ENCODE data around the gene SETD2.
"Not testable (repeated sequence)": the region's sequence is repeated elsewhere in the genome, so short reads cannot be mapped to it uniquely, and the experiment has no call there.

SETD2 gene, protein sequence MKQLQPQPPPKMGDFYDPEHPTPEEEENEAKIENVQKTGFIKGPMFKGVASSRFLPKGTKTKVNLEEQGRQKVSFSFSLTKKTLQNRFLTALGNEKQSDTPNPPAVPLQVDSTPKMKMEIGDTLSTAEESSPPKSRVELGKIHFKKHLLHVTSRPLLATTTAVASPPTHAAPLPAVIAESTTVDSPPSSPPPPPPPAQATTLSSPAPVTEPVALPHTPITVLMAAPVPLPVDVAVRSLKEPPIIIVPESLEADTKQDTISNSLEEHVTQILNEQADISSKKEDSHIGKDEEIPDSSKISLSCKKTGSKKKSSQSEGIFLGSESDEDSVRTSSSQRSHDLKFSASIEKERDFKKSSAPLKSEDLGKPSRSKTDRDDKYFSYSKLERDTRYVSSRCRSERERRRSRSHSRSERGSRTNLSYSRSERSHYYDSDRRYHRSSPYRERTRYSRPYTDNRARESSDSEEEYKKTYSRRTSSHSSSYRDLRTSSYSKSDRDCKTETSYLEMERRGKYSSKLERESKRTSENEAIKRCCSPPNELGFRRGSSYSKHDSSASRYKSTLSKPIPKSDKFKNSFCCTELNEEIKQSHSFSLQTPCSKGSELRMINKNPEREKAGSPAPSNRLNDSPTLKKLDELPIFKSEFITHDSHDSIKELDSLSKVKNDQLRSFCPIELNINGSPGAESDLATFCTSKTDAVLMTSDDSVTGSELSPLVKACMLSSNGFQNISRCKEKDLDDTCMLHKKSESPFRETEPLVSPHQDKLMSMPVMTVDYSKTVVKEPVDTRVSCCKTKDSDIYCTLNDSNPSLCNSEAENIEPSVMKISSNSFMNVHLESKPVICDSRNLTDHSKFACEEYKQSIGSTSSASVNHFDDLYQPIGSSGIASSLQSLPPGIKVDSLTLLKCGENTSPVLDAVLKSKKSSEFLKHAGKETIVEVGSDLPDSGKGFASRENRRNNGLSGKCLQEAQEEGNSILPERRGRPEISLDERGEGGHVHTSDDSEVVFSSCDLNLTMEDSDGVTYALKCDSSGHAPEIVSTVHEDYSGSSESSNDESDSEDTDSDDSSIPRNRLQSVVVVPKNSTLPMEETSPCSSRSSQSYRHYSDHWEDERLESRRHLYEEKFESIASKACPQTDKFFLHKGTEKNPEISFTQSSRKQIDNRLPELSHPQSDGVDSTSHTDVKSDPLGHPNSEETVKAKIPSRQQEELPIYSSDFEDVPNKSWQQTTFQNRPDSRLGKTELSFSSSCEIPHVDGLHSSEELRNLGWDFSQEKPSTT (N-terminal part only)
- total RNA-seq: 108 to 233 reads per million in 2 experiments

DNA sequence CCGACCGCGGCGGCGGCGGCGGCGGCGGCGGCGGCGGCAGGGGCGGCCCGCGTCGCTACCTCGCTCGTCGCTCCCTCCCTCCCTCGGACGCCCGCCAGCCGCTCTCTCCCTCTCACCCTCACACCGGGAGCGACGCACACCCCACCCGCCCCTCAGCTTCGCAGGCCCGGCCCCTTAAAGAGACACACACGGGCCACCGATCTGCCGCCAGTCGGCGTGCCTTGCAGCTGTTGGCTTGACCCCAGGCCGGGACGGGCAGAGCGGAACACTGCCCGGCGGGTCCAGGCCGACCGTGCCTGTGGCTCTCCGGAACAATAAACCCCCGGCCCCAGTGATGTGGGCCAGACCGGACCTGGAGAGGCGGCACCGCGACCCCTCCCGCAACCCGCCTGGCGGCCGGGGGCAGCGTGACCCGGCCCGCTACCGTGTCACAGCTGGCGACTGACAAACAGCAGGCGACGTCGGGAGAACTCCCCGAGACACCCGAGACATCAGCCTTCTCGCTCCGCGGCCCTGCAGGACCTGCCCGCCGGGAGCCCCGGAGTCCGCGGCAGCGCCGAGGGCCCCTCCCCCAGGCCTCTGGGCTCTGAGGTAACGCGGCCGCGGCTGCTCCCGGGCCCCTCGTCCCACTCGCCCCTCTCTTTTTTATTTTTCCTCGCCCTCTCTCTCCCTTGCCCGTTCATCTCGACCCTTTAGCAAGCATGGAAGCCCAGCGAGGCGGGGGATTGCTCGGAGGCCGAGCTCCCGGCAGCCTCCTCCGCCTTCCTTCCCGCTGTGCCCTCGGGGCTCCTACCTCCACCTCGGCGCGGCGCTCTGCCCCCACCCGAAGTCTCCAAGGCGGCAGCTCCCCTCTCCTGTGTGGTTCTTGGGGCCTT is at the start of gene SETD2:
Gene SETD2, minus strand, starts transcription at position 107 of the 875 bp plus-strand sequence. CDS start 189 bp downstream, outside the sequence.
- DNase-seq (ENCODE audit: low read depth): peak; percentile 77

DNA sequence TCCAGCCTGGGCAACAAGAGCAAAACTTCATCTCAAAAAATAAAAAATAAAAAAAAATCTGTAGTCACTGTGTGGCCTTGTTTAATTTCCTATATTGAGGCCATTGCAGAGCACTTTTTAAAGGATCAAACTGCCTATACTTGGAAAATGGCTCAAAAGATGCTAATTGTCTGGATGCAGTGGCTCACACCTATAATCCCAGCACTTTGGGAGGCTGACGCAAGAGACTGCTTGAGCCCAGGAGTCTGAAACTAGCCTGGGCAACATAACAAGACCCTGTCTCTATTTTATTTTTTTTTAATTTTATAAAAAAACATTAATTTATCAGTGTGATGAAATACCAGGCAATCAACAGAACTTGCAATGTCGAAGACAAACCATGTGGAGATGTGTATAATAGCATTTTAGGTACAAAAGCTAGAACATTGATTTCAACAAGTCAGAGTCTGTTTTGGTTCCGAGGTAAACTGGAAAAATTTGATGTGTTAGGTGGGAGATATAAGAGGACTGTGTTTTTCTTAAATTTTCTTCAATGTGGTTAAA is 47.0 kb upstream of the SETD2 start:
- no peak for DNase-seq (ENCODE audit: low read depth)

DNA sequence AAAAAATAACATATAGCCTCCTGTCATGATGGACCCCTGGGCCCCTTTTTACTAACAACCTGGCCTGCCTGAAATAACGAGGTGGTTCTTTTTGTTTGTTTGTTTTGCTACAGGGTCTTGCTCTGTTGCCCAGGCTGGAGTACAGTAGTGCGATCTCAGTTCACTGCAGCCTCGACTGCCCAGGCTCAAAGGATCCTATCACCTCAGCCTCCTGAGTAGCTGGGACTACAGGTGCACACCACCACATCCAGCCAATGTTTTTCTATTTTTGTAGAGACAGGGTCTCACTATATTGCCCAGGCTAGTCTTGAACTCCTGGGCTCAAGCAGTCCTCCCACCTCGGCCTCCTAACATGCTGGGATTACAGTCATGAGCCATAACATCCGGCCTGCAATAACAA is 42.1 kb upstream of the SETD2 start:
- not testable (repeated sequence) for DNase-seq (ENCODE audit: low read depth)

DNA sequence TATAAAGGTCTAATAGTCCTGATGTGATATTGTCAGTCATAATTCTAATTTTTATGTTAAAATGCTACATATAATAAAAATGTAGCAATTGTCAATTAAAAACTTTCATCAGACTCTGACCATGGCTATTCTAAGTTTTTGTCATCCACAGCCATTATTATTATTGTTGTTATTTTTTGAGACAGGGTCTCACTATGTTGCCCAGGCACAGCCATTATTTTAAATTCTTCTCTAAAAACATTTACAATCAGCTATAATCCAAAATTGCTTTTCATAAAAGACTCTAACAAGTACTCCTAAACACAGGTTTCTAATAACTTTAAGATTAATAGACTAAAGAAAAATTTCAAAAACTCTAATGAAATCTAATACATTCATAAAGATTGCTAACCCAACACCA is 41.0 kb upstream of the SETD2 start:
- DNase-seq (ENCODE audit: low read depth): no peak

DNA sequence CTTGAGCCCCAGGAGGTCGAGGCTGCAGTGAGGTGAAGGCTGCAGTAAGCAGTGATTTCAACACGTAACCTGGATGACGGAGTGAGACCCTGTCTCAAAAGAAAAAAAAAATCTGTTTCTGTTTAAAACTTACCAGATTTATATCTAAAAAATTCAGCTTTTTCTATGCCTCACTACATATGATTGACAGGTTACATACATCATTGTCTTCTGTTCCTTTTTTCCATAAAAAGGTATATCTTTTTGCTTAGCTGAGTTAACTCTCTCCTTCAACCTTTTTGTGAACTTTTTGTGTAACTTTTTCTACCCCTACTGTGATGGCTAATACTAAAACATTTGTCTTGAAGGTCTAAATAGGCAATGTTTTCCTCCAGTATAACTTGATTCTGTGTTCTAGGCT is 38.6 kb upstream of the SETD2 start:
- no peak for DNase-seq (ENCODE audit: low read depth)

DNA sequence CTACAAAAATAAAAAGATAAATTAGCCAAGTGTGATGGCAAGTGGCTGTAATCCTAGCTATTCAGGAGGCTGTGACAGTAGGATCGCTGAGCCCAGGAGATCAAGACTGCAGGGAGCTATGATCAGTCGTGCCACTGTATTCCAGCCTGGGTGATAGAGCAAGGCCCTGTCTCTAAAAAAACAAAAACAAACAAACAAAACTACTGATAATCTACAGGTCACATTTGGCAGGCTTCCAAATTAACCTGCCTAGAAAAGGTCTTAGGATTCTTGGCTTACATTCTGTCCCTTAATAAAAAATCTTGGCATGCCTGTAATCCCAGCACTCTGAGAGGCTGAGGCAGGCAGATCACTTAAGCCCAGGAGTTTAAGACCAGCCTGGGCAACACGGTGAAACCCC is 33.4 kb upstream of the SETD2 start:
- DNase-seq (ENCODE audit: low read depth): no peak

DNA sequence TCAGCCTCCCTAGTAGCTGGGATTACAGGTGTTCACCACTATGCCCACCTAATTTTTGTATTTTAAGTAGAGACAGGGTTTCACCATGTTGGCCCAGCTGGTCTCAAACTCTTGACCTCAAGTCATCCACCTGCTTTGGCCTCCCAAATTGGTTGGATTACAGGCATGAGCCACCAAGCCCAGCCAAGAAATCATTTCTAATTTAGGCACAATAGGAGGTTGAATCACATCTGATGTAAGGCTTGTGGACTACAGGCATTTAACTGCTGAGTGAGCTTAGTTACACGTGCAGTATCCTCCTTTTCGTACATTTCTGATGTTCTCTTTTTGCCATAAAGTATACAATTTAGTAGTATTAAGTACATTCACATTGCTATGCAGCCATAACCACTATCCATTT is 31.1 kb upstream of the SETD2 start:
- no peak for DNase-seq (ENCODE audit: low read depth)

DNA sequence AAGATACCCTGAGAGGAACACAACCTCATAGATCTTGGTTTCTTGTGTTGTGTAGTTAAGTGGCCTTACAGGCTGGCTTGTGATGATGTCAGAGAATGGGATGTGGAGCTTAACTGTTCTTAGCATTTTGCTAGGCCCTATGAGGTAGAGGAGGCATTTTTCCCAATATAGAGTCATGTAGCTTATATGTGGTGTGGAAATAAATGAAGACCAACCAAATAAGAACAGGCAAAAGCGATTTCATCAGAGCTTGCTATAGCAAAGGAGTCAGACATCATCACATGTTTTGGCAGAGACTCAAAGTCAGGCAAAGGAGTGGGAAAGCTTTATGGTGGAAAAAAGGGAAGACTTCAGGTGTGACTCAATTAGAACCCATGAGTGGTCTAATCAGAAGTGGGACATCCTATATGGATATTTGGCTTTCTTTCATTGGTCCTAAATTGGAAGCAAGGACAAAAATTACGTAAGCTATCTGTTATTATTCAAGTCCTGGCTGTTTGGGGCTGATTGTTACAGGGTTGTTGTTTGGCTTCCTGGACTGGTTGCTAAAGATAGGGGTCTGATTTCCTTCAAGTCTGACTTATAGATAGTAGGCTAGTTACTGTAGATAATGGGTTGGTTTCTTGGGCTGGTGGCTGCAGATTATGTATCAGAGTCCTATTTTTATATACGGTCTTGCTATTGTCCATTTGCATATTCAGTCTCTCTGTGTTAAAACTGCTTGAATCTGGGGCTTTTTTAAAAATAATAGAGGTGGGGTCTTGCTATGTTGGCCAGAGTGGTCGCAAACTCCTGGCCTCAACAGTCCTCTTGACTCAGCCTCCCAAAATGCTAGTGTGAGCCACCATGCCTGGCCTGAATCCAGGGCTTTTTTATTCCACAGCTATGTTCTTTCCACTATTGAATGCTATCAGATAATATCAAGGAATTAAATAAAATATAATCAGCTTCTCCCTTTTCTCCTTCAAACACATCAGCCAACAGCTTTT is 30.3 kb upstream of the SETD2 start:
- no peak for DNase-seq (ENCODE audit: low read depth)

DNA sequence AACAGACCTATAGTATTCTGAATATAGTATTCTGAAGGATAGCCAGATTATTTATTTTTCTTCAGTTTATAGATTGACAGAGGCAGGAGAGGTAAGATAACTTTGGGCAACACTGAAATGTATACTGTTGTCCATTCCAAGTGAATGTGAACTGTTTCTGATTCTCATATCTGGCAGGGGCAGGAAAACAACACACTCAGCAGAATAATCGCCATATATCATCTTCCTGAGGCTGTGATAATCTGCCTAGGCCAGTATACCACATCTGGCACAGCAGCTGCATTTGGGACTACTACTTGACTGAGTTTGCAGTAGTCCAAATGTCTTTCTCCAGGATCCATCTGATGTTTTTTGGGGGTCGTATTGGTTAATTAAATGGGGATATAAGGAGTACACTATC is 22.4 kb upstream of the SETD2 start:
- no peak for DNase-seq (ENCODE audit: low read depth)

DNA sequence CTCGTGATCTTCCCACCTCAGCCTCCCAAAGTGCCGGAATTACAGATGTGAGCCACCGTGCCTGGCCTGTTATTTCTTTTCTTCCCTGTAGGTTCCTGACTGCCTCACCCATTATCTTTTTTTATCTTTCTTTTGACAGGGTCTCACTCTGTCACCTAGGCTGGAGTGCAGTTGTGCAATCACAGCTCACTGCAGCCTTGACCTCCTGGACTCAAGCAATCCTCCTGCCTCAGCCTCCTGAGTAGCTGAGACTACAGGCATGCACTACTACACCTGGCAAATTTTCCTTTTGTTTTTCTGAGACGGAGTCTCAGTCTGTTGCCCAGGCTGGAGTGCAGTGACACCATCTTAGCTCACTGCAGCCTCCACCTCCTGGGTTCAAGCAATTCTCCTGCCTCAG is 17.8 kb upstream of the SETD2 start:
- DNase-seq (ENCODE audit: low read depth): not testable (repeated sequence)

DNA sequence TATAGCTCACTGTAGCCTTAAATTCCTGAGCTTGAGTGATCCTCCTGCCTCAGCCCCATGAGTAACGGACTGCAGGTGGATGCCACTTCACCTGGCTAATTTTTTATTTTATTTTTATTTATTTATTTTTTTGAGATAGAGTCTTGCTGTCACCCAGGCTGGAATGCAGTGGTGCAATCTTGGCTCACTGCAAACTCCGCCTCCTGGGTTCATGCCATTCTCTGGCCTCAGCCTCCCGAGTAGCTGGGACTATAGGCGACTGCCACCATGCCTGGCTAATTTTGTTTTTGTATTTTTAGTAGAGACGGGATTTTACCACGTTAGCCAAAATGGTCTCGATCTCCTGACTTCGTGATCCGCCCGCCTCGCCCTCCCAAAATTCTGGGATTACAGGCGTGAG is 16.1 kb upstream of the SETD2 start:
- not testable (repeated sequence) for DNase-seq (ENCODE audit: low read depth)

DNA sequence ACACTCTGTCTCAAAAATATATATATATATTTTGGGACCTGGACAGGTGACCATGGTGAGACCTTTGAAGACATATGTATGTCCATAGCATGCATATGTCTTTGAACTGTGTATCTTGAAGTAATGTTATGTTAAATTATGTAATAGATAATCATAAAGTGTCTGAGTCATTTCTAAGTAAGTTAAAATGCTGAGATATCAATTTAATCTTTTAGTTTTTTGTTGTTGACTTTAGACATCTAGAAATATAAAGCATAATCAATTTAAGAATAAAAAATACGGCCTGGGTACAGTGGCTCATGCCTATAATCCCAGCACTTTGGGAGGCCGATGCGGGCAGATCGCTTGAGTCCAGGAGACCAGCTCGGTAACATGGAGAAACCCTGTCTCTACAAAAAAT is 12.7 kb upstream of the SETD2 start:
- DNase-seq (ENCODE audit: low read depth): no peak

DNA sequence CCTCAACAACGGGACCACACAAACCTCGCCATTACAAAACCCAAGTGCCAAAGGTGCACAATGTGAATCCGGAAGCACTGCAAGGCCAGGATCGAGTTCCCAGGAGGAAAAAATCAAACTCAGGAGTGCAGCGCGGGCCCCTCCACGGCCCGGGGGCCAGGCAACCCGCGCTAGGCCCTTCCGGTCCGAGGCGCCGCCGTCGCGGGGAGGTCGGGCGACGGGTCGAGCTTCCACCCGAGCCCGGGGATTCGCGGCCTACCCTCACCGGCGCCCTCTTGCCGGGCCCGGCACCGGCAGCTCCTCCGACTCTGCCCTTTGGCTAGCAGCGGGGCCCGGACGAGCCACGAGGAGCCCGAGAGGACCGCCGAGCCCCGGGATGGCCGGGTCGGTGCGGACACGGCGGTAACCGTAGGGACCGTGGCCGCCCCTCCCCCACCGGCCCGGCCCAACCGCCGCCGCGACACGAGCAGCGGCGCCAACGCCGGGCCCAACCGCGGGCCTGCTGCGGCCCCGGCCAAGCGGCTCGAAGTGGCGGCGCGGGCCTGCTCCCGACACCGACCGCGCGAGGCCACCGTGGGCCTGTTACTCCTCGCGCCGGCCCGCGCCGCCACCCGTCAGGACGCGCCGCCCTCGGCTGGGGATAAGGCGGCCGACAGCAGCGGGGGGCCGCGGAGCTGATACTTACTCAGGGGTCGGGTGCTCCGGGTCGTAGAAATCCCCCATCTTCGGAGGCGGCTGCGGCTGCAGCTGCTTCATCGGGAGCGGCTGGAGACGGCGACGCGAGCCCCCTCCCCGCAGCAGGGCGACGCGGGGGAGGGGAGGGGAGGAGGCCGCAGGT is 525 bp downstream of the SETD2 start:
- DNase-seq (ENCODE audit: low read depth): peak; percentile 26

DNA sequence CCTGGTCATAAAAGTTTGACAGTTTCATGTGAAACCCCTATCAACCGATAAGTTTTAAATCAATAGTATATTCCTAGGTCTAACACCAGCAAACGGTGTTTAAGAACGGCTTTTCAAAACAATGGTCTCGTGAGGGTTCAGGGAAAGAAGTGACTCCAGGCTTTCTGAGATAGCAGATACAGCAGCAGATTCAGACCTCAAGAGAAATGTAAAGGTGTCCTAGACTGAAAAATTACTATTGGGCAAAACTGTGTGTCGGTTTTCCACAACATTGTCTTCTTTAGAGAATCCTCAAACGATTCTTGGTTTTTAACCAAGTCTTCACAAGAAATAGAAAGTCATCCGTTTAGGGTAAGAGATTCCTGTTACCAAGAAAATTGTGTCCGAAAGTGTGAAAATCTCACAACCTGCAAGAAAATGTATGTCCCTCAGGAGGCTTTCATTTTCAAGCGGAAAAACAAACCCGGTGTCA is 1.2 kb downstream of the SETD2 start:
- DNase-seq (ENCODE audit: low read depth): no peak

DNA sequence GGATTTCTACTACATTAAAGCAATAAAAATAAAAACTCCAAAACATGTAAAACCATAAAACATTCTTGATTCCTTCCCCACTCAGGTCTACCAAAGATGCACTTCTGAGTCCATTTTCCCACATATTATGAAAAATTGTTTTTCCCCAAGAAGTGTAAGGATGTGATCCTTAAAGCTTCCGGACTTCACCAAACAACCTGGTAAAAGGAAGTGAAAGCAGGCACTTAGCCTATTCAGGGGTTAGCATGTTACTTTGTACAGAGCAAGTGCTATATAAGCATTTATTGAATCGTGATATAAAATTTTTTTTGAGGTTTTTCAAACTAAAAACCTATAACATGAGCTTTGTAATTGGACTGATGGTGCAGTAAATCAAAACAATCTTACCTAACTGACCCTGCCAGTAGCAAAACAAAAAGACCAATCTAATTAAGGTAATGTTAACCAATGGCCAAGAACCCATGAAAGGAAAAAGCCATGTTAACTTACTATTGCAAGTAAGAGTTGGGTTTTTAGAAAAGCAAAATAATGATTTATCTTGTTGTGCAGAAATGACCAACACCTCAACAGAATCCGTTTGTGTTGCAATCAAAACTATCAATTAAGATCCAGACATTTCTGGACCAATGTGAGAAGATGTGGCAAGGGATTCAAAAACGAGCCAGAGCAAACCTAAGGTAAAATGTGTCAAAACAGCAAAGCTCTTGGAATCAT is 1.8 kb downstream of the SETD2 start:
- DNase-seq (ENCODE audit: low read depth): no peak

DNA sequence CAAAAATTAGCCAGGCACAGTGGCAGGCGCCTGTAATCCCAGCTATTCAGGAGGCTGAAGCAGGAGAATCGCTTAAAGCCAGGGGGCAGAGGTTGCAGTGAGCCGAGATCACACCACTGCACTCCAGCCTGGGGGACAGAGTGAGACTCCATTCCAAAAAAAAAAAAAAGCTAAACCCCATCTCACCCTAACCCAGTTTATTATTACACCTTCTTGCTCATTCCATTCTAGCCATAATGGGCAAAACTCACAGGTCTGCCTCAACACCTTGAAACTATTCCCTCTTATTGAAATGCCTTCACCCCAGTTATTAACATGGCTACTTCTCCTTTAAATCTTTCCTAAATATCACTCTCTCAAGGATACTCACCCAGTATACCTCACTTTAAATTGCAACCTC is 4.1 kb downstream of the SETD2 start:
- no peak for DNase-seq (ENCODE audit: low read depth)

DNA sequence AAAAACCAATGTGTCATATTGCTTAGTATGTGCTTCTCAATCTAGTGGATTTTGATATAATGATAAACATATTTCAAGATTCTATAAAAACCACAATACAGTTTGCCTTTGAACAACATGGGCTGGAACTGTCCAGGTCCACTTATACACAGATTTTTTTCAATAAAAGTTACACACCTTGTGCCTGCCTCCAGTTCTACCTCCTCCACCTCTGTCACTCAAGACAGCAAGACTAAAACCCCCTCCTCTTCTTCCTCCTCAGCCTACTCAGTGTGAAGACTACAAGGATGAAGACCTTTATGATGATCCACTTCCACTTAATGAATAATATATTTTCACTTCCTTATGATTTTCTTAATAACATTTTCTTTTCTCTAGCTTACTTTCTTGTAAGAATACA is 5.7 kb downstream of the SETD2 start:
- DNase-seq (ENCODE audit: low read depth): no peak

DNA sequence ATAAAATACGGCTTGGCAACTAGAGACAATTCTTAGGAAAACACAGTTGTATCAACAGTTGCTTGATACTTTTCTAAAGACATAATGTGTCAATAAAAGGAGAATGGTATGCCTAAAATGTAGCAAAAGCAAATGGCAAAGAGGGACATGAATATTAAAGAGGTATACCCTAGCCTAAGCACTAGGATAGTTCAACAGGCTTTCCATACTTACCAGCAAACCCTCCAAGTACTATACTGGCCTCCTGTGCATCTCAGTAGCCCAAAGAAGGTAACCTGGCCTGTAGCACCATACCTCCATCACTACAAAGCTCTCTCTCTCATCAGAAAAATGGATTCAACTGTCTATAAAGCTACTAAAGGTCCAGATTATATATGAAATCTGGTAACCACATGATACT is 7.5 kb downstream of the SETD2 start:
- DNase-seq (ENCODE audit: low read depth): no peak

Measured in T follicular helper cell (primary cell).